ENCODE measurements around the gene FER. TPM values are rescaled to one million over a fixed set of nuclear protein-coding genes. Genes with fewer than 3 reads are reported as not detected.

FER gene
- total and polyA plus RNA-seq, 2 of the 8 experiments (the other 6 are each of a cell fraction or from before 2014, with no cell fraction given) = 1.3 to 15.8 TPM

DNA sequence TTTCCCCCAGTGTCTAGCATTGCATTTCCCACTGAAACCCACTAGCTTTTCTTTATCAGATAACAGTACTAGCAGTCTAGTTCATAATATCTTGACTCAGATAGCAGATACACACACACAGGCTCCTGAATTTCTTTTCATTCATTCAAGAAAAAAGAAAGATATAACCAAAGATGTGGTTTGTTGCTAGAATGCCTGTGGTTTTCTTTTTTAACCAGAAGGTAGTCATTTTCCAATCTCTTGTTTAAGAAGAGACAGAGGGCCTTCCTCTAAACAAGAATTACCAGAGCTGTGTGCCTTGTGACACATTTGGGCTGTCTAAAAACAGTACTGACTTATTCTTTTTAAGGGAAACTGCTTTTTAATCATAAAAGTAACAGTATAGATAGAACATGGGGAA lies 494.8 kb downstream of the FER start:
- Histone ChIP-seq H3K56ac (replicated peaks; ENCODE audit: insufficient read length, low read depth, low read length) (no peak overlapping the region), H3K27me3 (replicated peaks in 1 of 4; ENCODE audit: control insufficient read depth in 3 of 4, extremely low read depth in 1 of 4, insufficient read depth in 3 of 4, low read length in 3 of 4) (no peaks in the 10 kb centered on the region), H2BK5ac (ENCODE audit: low read depth, low read length) (no peak overlapping the region), H3K79me2 (ENCODE audit: control insufficient read depth in 1 of 2, insufficient read depth in 2 of 2, low read length in 2 of 2) (no peaks in the 10 kb centered on the region), H2BK12ac (ENCODE audit: low read depth, low read length) (no peak overlapping the region), H3K18ac (ENCODE audit: extremely low read depth, low read length) (no peak overlapping the region), H3K14ac (ENCODE audit: insufficient read length) (no peak overlapping the region), H3K79me1 (ENCODE audit: low read depth, low read length) (no peaks in the 10 kb centered on the region), H2BK120ac (replicated peaks; ENCODE audit: low read depth, low read length) (no peak overlapping the region), H3K4ac (replicated peaks; ENCODE audit: insufficient read length, low read depth, low read length) (no peak overlapping the region), H2AK5ac (ENCODE audit: low read depth, low read length) (no peak overlapping the region), H4K91ac (replicated peaks; ENCODE audit: insufficient read length, low read length) (no peak overlapping the region), H3K23ac (ENCODE audit: insufficient read length) (no peak overlapping the region), H3K9ac (replicated peaks in 1 of 4; ENCODE audit: extremely low read depth in 1 of 4, low read depth in 3 of 4, low read length in 3 of 4) (no peak overlapping the region), H3K23me2 (ENCODE audit: low read depth, low read length) (no peaks in the 10 kb centered on the region), H3K4me1 (replicated peaks in 1 of 4; ENCODE audit: control insufficient read depth in 3 of 4, insufficient read depth in 4 of 4, low read length in 3 of 4) (no peaks in the 10 kb centered on the region), H4K8ac (ENCODE audit: extremely low read depth, insufficient read depth, low read length) (no peak overlapping the region), H3K9me3 (ENCODE audit: insufficient read depth in 2 of 2, low read depth in 1 of 2, low read length in 1 of 2) (peaks cover 6 to 10% of the 10 kb centered on the region in 2 experiments; a peak in 2 of 4 replicates), H2BK15ac (ENCODE audit: low read length) (no peak overlapping the region), H3K27ac (ENCODE audit: low read depth, low read length) (no peak overlapping the region), H2AFZ (ENCODE audit: low read length) (no peak overlapping the region), H2BK20ac (ENCODE audit: low read length) (no peak overlapping the region), H4K5ac (ENCODE audit: insufficient read length, low read depth, low read length) (no peak overlapping the region), H4K20me1 (replicated peaks in 1 of 2; ENCODE audit: control insufficient read depth in 1 of 2, insufficient read depth in 2 of 2, low read length in 2 of 2) (no peaks in the 10 kb centered on the region), H3K4me2 (ENCODE audit: insufficient read depth in 1 of 2, low read depth in 2 of 2, low read length in 2 of 2) (no peak overlapping the region), H3K4me3 (ENCODE audit: extremely low read depth in 1 of 4, insufficient read depth in 2 of 4, low read depth in 3 of 4, low read length in 4 of 4) (no peak overlapping the region), H3K36me3 (ENCODE audit: control insufficient read depth in 2 of 4, insufficient read depth in 4 of 4, low read length in 3 of 4) (no peaks in the 10 kb centered on the region)
- no peak for FAIRE-seq
- ChIA-PET CTCF (ENCODE audit: partially characterized antibody) (no interaction called here), POLR2A (ENCODE audit: partially characterized antibody) (no interaction called here)
- DNase-seq (ENCODE audit: low read depth in 1 of 2, low spot score in 2 of 2) = no peak
- TF ChIP-seq ZNF274 (IDR thresholded peaks at IDR 0.05; ENCODE audit: borderline replicate concordance, extremely low read depth, low read length) (no peak), SUZ12 (IDR thresholded peaks at IDR 0.05; ENCODE audit: low read length) (no peak)
